ENCODE results near the gene KAZN. TPM values are rescaled to one million over a fixed set of nuclear protein-coding genes. Genes with fewer than 3 reads are reported as not detected.

Gene KAZN
- total and polyA plus RNA-seq, 2 of the 8 experiments (the other 6 are each of a cell fraction or from before 2014, with no cell fraction given), result 3.7 to 11.8 TPM

- no peak for TF ChIP-seq MAX (IDR thresholded peaks at IDR 0.05)
- TF ChIP-seq SP1 (IDR thresholded peaks at IDR 0.05; ENCODE audit: low read depth, low read length), result no peak
- no peak for TF ChIP-seq CEBPB (IDR thresholded peaks at IDR 0.05; ENCODE audit: low read depth, low read length)
- no peak for TF ChIP-seq SUZ12 (IDR thresholded peaks at IDR 0.05; ENCODE audit: low read length)
- no peak for TF ChIP-seq ZNF274 (IDR thresholded peaks at IDR 0.05; ENCODE audit: borderline replicate concordance, extremely low read depth, low read length)
- TF ChIP-seq EZH2 (IDR thresholded peaks at IDR 0.05; ENCODE audit: low read depth, low read length, severe bottlenecking), result no peak
- no peak for TF ChIP-seq RAD21 (IDR thresholded peaks at IDR 0.05 in 1 of 2, conservative IDR thresholded peaks at IDR 0.05 in 1 of 2; ENCODE audit: low read depth in 2 of 2, low read length in 2 of 2)
Measured at GRCh38 chr1:14748151-14748550, 149.7 kb downstream of the KAZN start (continued).
